ENCODE measurements around the gene NME4.
A peak's percentile ranks its signal among the peaks of the same experiment; 100 is the strongest.

Gene NME4

DNA sequence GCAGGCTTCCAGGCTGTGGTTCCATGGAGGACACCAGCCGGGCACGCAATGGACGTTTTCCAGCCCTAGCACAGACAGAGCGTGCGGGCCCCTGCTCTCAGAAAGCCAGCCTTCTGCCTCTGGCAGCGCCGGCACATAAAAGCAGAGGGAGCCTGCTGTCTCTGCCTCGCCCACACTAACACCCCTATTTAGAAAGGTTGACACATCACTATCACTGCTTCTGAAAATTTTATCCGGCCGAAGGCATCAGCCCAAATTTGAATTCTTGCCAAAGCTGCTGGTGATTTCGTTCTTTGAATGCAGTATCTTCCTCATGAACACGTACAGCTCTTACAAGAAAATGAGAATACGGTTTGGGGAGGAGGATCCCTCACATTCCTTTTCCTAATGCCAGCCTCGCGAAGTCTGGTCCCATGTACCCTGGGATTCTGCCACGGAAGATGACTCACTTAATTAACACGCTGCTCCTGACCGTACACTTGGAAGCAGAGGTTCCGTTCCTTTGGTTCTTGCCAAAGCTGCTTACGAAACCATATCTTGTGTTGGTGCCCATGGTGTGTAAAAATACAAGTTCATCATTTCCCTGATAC lies 27.1 kb downstream of the NME4 start (continued):
- no peak for TF ChIP-seq ATF2 (tag by site-specific recombination; IDR thresholded peaks at IDR 0.05; ENCODE audit: low read depth)
- TF ChIP-seq, protein P1, sequence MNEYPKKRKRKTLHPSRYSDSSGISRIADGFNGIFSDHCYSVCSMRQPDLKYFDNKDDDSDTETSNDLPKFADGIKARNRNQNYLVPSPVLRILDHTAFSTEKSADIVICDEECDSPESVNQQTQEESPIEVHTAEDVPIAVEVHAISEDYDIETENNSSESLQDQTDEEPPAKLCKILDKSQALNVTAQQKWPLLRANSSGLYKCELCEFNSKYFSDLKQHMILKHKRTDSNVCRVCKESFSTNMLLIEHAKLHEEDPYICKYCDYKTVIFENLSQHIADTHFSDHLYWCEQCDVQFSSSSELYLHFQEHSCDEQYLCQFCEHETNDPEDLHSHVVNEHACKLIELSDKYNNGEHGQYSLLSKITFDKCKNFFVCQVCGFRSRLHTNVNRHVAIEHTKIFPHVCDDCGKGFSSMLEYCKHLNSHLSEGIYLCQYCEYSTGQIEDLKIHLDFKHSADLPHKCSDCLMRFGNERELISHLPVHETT (tag by site-specific recombination; IDR thresholded peaks at IDR 0.05), result no peak
- TF ChIP-seq ZNF529 (tag by site-specific recombination; IDR thresholded peaks at IDR 0.05; ENCODE audit: insufficient replicate concordance), result no peak
- peak; percentile 31; the same call in 1 of the 2 replicates for TF ChIP-seq KLF17 (tag by site-specific recombination; IDR thresholded peaks at IDR 0.05)
- 0 out of 2 replicates have a peak, but pooled peaks have one; percentile 14 for TF ChIP-seq ZNF629 (tag by site-specific recombination; IDR thresholded peaks at IDR 0.05)
- 0 out of 2 replicates have a peak, but pooled peaks have one; percentile 19 for TF ChIP-seq PRDM10 (tag by site-specific recombination; IDR thresholded peaks at IDR 0.05)
- TF ChIP-seq ZNF146 (tag by site-specific recombination; IDR thresholded peaks at IDR 0.05), result no peak
- no peak for TF ChIP-seq GLI4 (tag by site-specific recombination; IDR thresholded peaks at IDR 0.05)
- no peak for TF ChIP-seq ZNF664 (tag by site-specific recombination; IDR thresholded peaks at IDR 0.05)
- TF ChIP-seq ZSCAN23 (tag by site-specific recombination; IDR thresholded peaks at IDR 0.05), result no peak
- no peak for TF ChIP-seq OVOL3 (tag by site-specific recombination; IDR thresholded peaks at IDR 0.05)
- TF ChIP-seq ZNF660 (tag by site-specific recombination; IDR thresholded peaks at IDR 0.05), result peak; percentile 94
- TF ChIP-seq ZBTB17 (tag by site-specific recombination; IDR thresholded peaks at IDR 0.05), result no peak
- TF ChIP-seq, protein P2, sequence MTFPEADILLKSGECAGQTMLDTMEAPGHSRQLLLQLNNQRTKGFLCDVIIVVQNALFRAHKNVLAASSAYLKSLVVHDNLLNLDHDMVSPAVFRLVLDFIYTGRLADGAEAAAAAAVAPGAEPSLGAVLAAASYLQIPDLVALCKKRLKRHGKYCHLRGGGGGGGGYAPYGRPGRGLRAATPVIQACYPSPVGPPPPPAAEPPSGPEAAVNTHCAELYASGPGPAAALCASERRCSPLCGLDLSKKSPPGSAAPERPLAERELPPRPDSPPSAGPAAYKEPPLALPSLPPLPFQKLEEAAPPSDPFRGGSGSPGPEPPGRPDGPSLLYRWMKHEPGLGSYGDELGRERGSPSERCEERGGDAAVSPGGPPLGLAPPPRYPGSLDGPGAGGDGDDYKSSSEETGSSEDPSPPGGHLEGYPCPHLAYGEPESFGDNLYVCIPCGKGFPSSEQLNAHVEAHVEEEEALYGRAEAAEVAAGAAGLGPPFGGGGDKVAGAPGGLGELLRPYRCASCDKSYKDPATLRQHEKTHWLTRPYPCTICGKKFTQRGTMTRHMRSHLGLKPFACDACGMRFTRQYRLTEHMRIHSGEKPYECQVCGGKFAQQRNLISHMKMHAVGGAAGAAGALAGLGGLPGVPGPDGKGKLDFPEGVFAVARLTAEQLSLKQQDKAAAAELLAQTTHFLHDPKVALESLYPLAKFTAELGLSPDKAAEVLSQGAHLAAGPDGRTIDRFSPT (tag by site-specific recombination; IDR thresholded peaks at IDR 0.05), result peak; percentile 62
- peak; percentile 19; the same call in 1 of the 2 replicates for TF ChIP-seq ZBTB8A (tag by site-specific recombination; IDR thresholded peaks at IDR 0.05)
- TF ChIP-seq ZNF791 (tag by site-specific recombination; IDR thresholded peaks at IDR 0.05), result no peak
- TF ChIP-seq GLIS2 (tag by site-specific recombination; IDR thresholded peaks at IDR 0.05), result no peak
- peak; percentile 39; the same call in 1 of the 2 replicates for TF ChIP-seq ZNF341 (tag by site-specific recombination; IDR thresholded peaks at IDR 0.05; ENCODE audit: low read depth)
- no peak for TF ChIP-seq ZNF248 (tag by site-specific recombination; IDR thresholded peaks at IDR 0.05)
- TF ChIP-seq ZNF623 (tag by site-specific recombination; IDR thresholded peaks at IDR 0.05), result no peak
- TF ChIP-seq ZNF112 (tag by site-specific recombination; IDR thresholded peaks at IDR 0.05), result no peak
- TF ChIP-seq ZNF366 (tag by site-specific recombination; conservative IDR thresholded peaks at IDR 0.05), result 0 out of 2 replicates have a peak, but pooled peaks have one; percentile 39
- no peak for TF ChIP-seq ZNF433 (tag by site-specific recombination; IDR thresholded peaks at IDR 0.05; ENCODE audit: low read depth)
- 0 out of 2 replicates have a peak, but pooled peaks have one; percentile 9 for TF ChIP-seq ZFP69B (tag by site-specific recombination; IDR thresholded peaks at IDR 0.05)
- TF ChIP-seq ZNF530 (tag by site-specific recombination; IDR thresholded peaks at IDR 0.05; ENCODE audit: low read depth), result no peak
- TF ChIP-seq ZNF239 (tag by site-specific recombination; IDR thresholded peaks at IDR 0.05), result no peak
- no peak for TF ChIP-seq KLF9 (tag by site-specific recombination; IDR thresholded peaks at IDR 0.05; ENCODE audit: low read depth)
